ENCODE results near the gene NCS1.

The NCS1 gene

GRCh38 chr9:130263601-130264413, 91.6 kb downstream of the NCS1 start:
- Histone ChIP-seq H3K27ac (ENCODE audit: low read depth, low read length) (no peak overlapping the region), H4K20me1 (ENCODE audit: control insufficient read depth, insufficient read depth, low read depth, low read length) (no peaks in the 10 kb centered on the region), H3K9me2 (replicated peaks; ENCODE audit: control insufficient read depth, low read length) (no peaks in the 10 kb centered on the region), H3K4me1 (ENCODE audit: control insufficient read depth, low read length) (no peaks in the 10 kb centered on the region; the same call in 1 of the 2 replicates), H3F3A (ENCODE audit: control insufficient read depth, insufficient read depth) (no peaks in the 10 kb centered on the region), H3K27me3 (ENCODE audit: control insufficient read depth, low read length) (peaks cover 43% of the 10 kb centered on the region), H3K9me3 (ENCODE audit: control insufficient read depth, insufficient read depth, low read length) (no peaks in the 10 kb centered on the region), H3K36me3 (ENCODE audit: control insufficient read depth, low read length) (no peaks in the 10 kb centered on the region), H3K4me3 (ENCODE audit: low read length) (no peak overlapping the region), H3K4me2 (ENCODE audit: low read length) (no peak overlapping the region), H3K79me2 (ENCODE audit: control insufficient read depth, low read length) (no peaks in the 10 kb centered on the region)
- no peak for TF ChIP-seq EZH2phosphoT487 (IDR thresholded peaks at IDR 0.05; ENCODE audit: borderline replicate concordance, low read length)
- TF ChIP-seq CTCF (IDR thresholded peaks at IDR 0.05; ENCODE audit: low read depth, low read length, poor library complexity, severe bottlenecking), result no peak

DNA sequence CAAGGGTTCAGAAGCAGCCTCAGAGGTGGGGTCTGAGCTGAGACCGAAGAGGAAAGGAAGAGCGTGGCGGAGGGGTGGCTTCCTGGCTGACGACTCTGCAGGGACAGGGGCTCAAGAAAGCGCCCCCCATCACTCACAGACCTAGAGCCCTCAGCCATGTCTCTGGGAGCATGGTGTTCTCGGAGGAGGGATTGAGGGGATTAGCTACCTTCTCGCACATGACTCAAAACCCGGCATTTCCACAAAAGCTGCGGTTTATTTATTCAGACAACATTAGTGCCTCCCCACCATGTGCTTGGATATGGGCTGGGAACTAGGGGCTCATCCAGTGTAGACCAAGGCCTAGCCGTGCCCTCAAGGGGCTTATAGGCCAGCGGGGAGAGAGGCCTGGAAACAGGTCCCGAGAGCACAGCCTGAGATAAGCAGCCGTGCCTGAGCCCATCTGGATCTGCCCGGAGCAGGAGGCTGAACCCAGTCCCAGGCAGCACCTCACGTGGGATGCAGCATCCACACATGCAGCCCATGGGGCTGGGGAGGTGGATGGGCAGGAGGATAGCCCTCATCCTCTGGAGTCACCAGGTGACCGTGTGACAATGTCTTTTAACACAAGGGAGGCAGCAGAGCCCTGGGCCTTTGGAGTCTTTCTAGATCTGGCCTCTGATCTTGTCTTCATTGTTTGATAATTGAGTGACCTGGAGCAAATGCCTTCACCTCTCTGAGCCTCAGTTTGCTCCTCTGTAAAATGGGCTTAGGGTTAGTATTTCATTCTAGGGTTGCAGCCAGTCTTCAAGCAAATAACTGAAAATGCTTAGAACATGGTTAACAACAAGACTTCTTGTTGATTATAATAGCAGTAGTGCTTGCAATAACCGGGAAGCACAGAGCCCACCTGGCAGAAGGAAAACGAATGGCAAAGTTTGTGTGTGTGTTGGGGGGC, 92.5 kb downstream of the NCS1 start:
- Histone ChIP-seq H3K27ac (ENCODE audit: low read depth, low read length) (no peak overlapping the region), H4K20me1 (ENCODE audit: control insufficient read depth, insufficient read depth, low read depth, low read length) (no peaks in the 10 kb centered on the region), H3K4me3 (ENCODE audit: low read length) (no peak overlapping the region), H3K9me3 (ENCODE audit: control insufficient read depth, insufficient read depth, low read length) (no peaks in the 10 kb centered on the region), H3K4me1 (ENCODE audit: control insufficient read depth, low read length) (no peaks in the 10 kb centered on the region; the same call in 1 of the 2 replicates), H3K4me2 (ENCODE audit: low read length) (no peak overlapping the region), H3K27me3 (ENCODE audit: control insufficient read depth, low read length) (peaks cover 47% of the 10 kb centered on the region), H3K36me3 (ENCODE audit: control insufficient read depth, low read length) (no peaks in the 10 kb centered on the region), H3K79me2 (ENCODE audit: control insufficient read depth, low read length) (no peaks in the 10 kb centered on the region), H3F3A (ENCODE audit: control insufficient read depth, insufficient read depth) (no peaks in the 10 kb centered on the region), H3K9me2 (replicated peaks; ENCODE audit: control insufficient read depth, low read length) (no peaks in the 10 kb centered on the region)
- no peak for TF ChIP-seq CTCF (IDR thresholded peaks at IDR 0.05; ENCODE audit: low read depth, low read length, poor library complexity, severe bottlenecking)
- no peak for TF ChIP-seq EZH2phosphoT487 (IDR thresholded peaks at IDR 0.05; ENCODE audit: borderline replicate concordance, low read length)

DNA sequence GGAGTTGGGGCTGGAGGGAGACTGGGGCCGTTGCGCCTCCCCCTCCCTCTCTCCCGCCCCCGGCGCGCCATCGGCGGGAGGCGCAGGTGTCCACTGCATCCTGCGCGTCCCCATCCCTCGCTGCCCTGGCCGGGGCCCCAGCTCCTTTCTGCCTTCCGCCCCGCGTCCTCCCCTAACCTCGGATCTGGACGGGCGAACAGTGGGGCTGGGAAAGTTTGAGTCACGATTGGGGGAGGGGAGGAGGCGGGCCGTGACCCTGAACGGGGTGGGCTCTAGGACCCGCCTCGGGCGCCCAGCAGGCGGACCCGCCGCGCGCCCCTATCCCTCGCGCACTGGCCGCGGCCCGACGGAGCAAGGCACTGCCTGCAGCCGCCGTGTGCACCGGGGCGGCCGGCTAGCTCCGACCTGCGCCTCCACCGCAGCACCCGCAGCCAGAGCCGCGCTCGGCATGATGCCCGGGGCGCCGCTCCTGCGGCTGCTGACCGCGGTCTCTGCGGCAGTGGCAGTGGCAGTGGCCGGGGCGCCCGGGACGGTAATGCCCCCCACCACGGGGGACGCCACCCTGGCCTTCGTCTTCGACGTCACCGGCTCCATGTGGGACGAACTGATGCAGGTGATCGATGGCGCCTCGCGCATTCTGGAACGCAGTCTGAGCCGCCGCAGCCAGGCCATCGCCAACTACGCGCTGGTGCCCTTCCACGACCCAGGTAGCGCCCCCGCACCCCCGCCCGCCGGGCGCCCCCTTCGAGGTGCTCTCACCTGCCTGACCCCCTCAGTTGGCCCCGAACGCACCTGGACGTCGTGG, 93.4 kb downstream of the NCS1 start, which contains the start of gene HMCN2:
Gene HMCN2 (plus strand): TSS at position 330 of the 805 bp plus-strand sequence. CDS start 119 bp downstream, at position 449.
- Histone ChIP-seq H3F3A (ENCODE audit: control insufficient read depth, insufficient read depth) (no peaks in the 10 kb centered on the region), H3K27ac (ENCODE audit: low read depth, low read length) (no peak within 1 kb of the TSS), H4K20me1 (ENCODE audit: control insufficient read depth, insufficient read depth, low read depth, low read length) (no peaks in the 10 kb centered on the region), H3K4me2 (ENCODE audit: low read length) (no peak within 1 kb of the TSS), H3K4me1 (ENCODE audit: control insufficient read depth, low read length) (no peaks in the 10 kb centered on the region; the same call in 1 of the 2 replicates), H3K79me2 (ENCODE audit: control insufficient read depth, low read length) (no peaks in the 10 kb centered on the region), H3K9me2 (replicated peaks; ENCODE audit: control insufficient read depth, low read length) (no peaks in the 10 kb centered on the region), H3K9me3 (ENCODE audit: control insufficient read depth, insufficient read depth, low read length) (no peaks in the 10 kb centered on the region), H3K36me3 (ENCODE audit: control insufficient read depth, low read length) (no peaks in the 10 kb centered on the region), H3K4me3 (ENCODE audit: low read length) (no peak within 1 kb of the TSS), H3K27me3 (ENCODE audit: control insufficient read depth, low read length) (peaks cover 47% of the 10 kb centered on the region)
- TF ChIP-seq CTCF (IDR thresholded peaks at IDR 0.05; ENCODE audit: low read depth, low read length, poor library complexity, severe bottlenecking) (no peak), EZH2phosphoT487 (IDR thresholded peaks at IDR 0.05; ENCODE audit: borderline replicate concordance, low read length) (no peak)

All from DOHH2 (cell line).